GM12878 (cell line): ENCODE results near the gene TUT1. TPM values are rescaled to one million over a fixed set of nuclear protein-coding genes. Genes with fewer than 3 reads are reported as not detected.

Experiments used
- ASH2L ChIP-seq: fragments of 300-600, 200-600 bp; sonication (generic); IDR thresholded peaks from 2 replicates; pipeline ENCODE4 v1.6.1; 2017; ENCODE audit warnings: low read depth, mild to moderate bottlenecking, borderline replicate concordance
- BCLAF1 ChIP-seq: fragments of 450-650 bp; IDR thresholded peaks from 2 replicates; pipeline ENCODE4 v1.6.1; 2017; ENCODE audit warnings: antibody characterized with exemption, mild to moderate bottlenecking, moderate library complexity
- BMI1 ChIP-seq: fragments of 450-650 bp; IDR thresholded peaks from 2 replicates; pipeline ENCODE4 v1.6.1; 2016; ENCODE audit warnings: mild to moderate bottlenecking, moderate library complexity, borderline replicate concordance
- LARP7 ChIP-seq: fragments of 450-650 bp; IDR thresholded peaks from 2 replicates; pipeline ENCODE4 v1.6.1; 2017; ENCODE audit warnings: mild to moderate bottlenecking
- MTA2 ChIP-seq: fragments of 450-650 bp; IDR thresholded peaks from 2 replicates; pipeline ENCODE4 v1.6.1; 2016; ENCODE audit warnings: low read depth, mild to moderate bottlenecking, moderate library complexity
- NFIC ChIP-seq: IDR thresholded peaks from 2 replicates; pipeline ENCODE4 v1.6.1; 2012; ENCODE audit warnings: low read depth, mild to moderate bottlenecking, inconsistent platforms, low read length, moderate library complexity
- PBX3 ChIP-seq: IDR thresholded peaks from 2 replicates; pipeline ENCODE4 v1.6.1; 2011; ENCODE audit warnings: mild to moderate bottlenecking, low read depth, low read length, moderate library complexity; ENCODE audit not compliant: insufficient replicate concordance
- POLR2A ChIP-seq: IDR thresholded peaks from 2 replicates; pipeline ENCODE4 v1.6.1; 2011; ENCODE audit warnings: low read depth, mild to moderate bottlenecking, low read length
- POLR2AphosphoS5 ChIP-seq: IDR thresholded peaks from 2 replicates; pipeline ENCODE4 v1.6.1; 2011; ENCODE audit warnings: mild to moderate bottlenecking, low read length, inconsistent platforms
- POU2F2 ChIP-seq: IDR thresholded peaks from 3 replicates; pipeline ENCODE4 v1.6.1; 2011; ENCODE audit warnings: low read depth, mild to moderate bottlenecking, low read length, borderline replicate concordance
- RAD51 ChIP-seq: fragments of 450-650 bp; IDR thresholded peaks from 2 replicates; pipeline ENCODE4 v1.6.1; 2016; ENCODE audit warnings: moderate library complexity, mild to moderate bottlenecking, inconsistent platforms
- RELB ChIP-seq: fragments of 450-650 bp; IDR thresholded peaks from 2 replicates; pipeline ENCODE4 v1.6.1; 2017; ENCODE audit warnings: low read depth, mild to moderate bottlenecking, moderate library complexity
- SMAD5 ChIP-seq: IDR thresholded peaks from 2 replicates; pipeline ENCODE4 v1.6.1; 2016; ENCODE audit warnings: antibody characterized with exemption, low read depth
- SUPT20H ChIP-seq: IDR thresholded peaks from 2 replicates; pipeline ENCODE4 v1.6.1; 2011; ENCODE audit warnings: low read depth, mild to moderate bottlenecking, low read length, moderate library complexity, borderline replicate concordance; ENCODE audit not compliant: control insufficient read depth
- ZBTB11 ChIP-seq: fragments of 450-650 bp; formaldehyde crosslinking; IDR thresholded peaks from 2 replicates; pipeline ENCODE4 v1.5.0; 2022; ENCODE audit warnings: mild to moderate bottlenecking, missing genetic modification characterization
- ZNF274 ChIP-seq: IDR thresholded peaks from one replicate; pipeline ENCODE4 v1.8.0; 2011; ENCODE audit not compliant: insufficient read length, insufficient read depth
- ZNF687 ChIP-seq: fragments of 450-650 bp; IDR thresholded peaks from 2 replicates; pipeline ENCODE4 v1.6.1; 2017; ENCODE audit warnings: mild to moderate bottlenecking, moderate library complexity
- polyA plus RNA-seq, 11 experiments: library from polyadenylated mRNA; depleted of rRNA in 4 of 11; unstranded in 6 of 11; stranded (reverse) in 5 of 11; fragments of >200 nt; fragmentation: Nextera tagmentation in 4 of 11; fragmentation: Illumina TruSeq in 1 of 11; extraction: Ambion mirVana in 4 of 11; extraction: Trizol in 1 of 11; gene quantifications; 1 replicate in 1 of 11; 2 replicates in 10 of 11; pipeline versions ENCODE4 v1.2.1 to v1.2.3, GENCODE V29; 2011 to 2016; ENCODE audit warnings: inconsistent platforms in 2 of 11, missing spikeins in 2 of 11, low read depth in 1 of 11
- total RNA-seq, 4 experiments: library from RNA; depleted of rRNA in 3 of 4; stranded (reverse); fragments of >200 nt in 3 of 4; fragmentation: Illumina TruSeq in 1 of 4; extraction: Trizol in 1 of 4; gene quantifications; 2 replicates each; pipeline versions ENCODE4 v1.2.1 to v1.2.3, GENCODE V29; 2013 to 2021

TUT1 gene
- total and polyA plus RNA-seq, 10 of the 15 experiments (the other 5 are each of a cell fraction or from before 2014, with no cell fraction given) = 1.1 to 29.9 (median 16.2) TPM

- TF ChIP-seq ASH2L = no peak
- TF ChIP-seq POU2F2 = no peak
- no peak for TF ChIP-seq ZNF687
- TF ChIP-seq ZNF274 = no peak
- peak; percentile 12; the same call in 1 of the 2 replicates for TF ChIP-seq POLR2A
- TF ChIP-seq BMI1 = no peak
- TF ChIP-seq ZBTB11 (CRISPR knock-in tag) = no peak
- no peak for TF ChIP-seq BCLAF1
- peak; percentile 43; the same call in 1 of the 2 replicates for TF ChIP-seq RELB
- no peak for TF ChIP-seq RAD51
- no peak for TF ChIP-seq NFIC
- TF ChIP-seq MTA2 = 0 out of 2 replicates have a peak, but pooled peaks have one; percentile 39
- peak; percentile 59; the same call in 1 of the 2 replicates for TF ChIP-seq POLR2AphosphoS5
- no peak for TF ChIP-seq SUPT20H
- TF ChIP-seq SMAD5 = no peak
- peak; percentile 49 for TF ChIP-seq PBX3
- no peak for TF ChIP-seq LARP7
Observed at GRCh38 chr11:62611705-62612365, 20.5 kb upstream of the TUT1 start (continued).
